GM19468 (cell line): ENCODE measurements around the gene ALLC.
"Not testable (repeated sequence)": the region's sequence is repeated elsewhere in the genome, so short reads cannot be mapped to it uniquely, and the experiment has no call there.

Source experiments
- ATAC-seq: cut with Tn5 transposase; IDR thresholded peaks from one replicate; pipeline ENCODE4 v1.9.1; 2021; ENCODE audit warnings: mild to moderate bottlenecking, moderate library complexity, moderate number of reproducible peaks; ENCODE audit not compliant: unreplicated experiment; ENCODE audit errors: extremely low read depth

Gene ALLC

GRCh38 chr2:3625186-3625585, 32.8 kb upstream of the ALLC start:
- no peak for ATAC-seq

GRCh38 chr2:3626118-3626811, 31.7 kb upstream of the ALLC start:
- ATAC-seq, result no peak

GRCh38 chr2:3626812-3627499, 31.0 kb upstream of the ALLC start:
- ATAC-seq, result no peak

DNA sequence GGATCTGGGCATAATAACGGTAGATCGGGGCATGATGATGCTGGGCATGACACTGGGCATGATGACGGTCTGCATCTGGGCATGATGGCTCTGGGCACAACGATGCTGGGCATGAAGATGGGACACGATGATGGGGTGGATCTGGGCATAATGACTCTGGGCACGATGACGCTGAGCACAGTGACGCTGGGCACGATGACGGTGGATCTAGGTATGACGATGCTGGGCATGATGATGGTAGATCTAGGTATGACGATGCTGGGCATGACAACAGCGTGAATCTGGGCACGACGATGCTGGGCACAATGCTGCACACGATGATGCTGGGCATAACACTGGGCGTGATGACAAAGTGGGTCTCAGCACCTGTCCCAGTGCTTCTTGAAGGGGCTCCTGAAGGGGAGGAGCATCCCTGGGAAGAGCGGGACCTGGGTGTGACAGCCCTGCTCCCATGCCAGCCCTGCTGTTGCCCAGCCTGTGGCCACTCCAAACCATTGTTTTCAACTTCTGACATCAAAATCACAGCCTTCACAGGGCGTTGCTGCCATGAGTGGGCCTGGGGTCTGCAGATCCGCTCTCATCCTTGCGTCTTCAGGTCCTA, 30.4 kb upstream of the ALLC start:
- ATAC-seq, result no peak

- no peak for ATAC-seq
Observed at GRCh38 chr2:3628241-3628679, 29.7 kb upstream of the ALLC start.

DNA sequence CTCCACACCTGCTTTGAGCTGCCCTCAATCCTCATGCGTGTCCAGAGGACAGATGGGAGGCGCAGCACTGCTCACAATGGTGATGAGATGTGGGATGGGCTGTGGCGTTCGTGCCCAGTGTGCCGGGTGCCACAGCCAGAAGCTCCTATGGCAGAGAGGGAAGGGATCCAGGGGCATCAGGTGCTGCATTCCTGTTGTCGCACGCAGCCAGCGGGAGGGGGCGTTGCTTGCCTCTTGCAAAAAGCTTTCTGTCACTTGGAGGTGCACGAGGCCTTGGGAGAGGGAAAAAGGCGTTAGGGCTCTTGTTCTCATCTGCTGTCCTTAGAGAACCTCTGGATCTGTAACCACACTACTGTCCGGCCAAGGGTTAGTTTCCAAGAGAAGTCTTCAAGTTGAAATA, 29.2 kb upstream of the ALLC start:
- ATAC-seq, result no peak

DNA sequence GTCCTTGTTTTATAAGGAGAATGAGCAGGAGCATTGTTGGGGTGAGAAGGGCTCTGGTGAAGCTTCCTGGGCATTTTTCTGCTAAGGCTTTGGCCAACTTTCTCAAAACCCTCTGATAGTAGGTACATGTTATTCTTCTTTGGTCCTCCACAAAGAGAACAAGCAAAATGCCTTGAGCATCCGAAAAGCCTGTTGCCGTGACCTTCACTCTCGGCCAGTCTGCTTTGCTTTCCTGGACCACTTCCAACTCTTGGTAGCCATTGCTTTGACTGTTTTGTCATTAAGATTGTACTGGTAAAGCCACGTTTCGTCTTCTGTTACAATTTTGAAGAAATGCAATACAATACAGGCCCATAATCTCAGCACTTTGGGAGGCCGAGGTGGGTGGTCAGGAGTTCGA, 27.4 kb upstream of the ALLC start:
- no peak for ATAC-seq

- ATAC-seq, result no peak
Observed at GRCh38 chr2:3631161-3631850, 26.7 kb upstream of the ALLC start.

DNA sequence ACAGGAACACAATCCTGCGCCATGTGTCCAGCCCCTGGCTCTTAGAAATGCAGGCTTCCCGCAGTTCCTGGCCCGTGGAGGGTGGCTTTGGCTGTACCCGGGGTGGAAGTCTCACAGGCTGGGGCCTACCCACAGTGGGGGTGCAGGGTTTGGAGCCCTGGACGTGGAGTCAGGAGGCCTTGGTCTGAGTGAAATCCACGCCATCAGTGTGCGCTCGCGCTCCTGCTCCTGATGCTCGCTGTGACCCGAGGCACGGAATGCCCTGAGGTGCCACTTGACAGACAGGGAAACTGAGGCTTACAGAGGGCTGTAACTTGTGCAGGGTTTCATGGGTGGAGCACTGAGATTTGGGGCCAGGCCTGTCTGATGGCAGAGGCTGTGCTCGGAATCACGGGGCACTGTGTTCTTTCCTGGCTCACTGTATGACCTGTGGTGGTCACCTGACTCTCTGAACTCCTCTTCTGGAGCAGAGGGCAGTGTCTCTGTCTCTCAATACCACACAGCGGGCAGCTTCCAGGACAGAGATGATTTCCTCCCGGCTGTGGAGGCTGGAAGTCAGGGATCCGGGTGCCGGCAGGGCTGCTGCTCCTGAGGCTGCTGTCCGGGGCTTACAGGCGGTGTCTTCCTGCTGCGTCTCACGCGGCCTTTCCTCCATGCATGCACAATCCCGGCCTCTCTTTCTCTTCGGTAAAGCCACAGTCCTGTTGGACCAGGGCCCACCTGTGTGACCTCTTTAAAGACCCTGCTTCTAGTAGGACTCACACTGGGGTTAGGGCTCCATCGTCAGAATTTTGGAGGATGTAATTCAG, 25.9 kb upstream of the ALLC start:
- ATAC-seq, result no peak

- no peak for ATAC-seq
Observed at GRCh38 chr2:3633089-3633981, 24.7 kb upstream of the ALLC start.

GRCh38 chr2:3633982-3634595, 23.9 kb upstream of the ALLC start:
- ATAC-seq, result no peak

- no peak for ATAC-seq
Observed at GRCh38 chr2:3634596-3635121, 23.3 kb upstream of the ALLC start.

GRCh38 chr2:3635171-3635974, 22.6 kb upstream of the ALLC start:
- no peak for ATAC-seq

- not testable (repeated sequence) for ATAC-seq
Observed at GRCh38 chr2:3635975-3636327, 22.0 kb upstream of the ALLC start.

DNA sequence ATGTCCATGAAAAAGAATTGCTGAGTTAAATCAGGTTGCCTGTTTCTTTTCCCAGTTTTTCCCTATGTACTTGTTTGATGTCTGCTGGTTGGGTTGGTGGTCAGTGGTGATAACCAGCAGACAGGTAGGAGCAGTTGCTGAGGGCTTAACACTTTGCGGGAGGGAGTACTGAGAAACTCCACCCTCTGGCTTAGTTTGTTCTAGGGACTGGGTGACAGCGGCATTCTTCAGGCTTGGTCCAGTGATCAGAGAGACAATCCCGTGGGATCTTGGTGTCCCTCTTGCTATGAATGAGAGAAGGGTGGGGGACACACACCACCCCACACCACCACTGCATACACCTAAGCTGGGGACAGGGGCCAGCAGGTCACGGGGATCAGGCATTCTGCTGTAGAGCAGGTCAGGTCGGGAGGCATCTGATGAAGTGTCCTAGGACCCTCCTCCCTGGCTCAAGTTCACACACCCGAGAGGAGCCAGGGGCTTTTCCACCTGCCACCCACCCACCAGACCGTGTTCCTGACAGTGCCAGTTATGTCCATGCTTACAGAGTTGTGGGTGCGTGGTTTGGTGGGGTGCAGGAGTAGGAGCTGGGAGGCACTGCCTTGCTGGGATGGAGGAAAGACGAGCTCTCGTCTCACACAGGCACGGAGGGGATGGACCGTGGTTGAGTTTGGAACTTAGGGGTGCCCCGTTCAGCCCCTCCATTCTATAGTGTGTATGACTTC, 21.3 kb upstream of the ALLC start:
- no peak for ATAC-seq

DNA sequence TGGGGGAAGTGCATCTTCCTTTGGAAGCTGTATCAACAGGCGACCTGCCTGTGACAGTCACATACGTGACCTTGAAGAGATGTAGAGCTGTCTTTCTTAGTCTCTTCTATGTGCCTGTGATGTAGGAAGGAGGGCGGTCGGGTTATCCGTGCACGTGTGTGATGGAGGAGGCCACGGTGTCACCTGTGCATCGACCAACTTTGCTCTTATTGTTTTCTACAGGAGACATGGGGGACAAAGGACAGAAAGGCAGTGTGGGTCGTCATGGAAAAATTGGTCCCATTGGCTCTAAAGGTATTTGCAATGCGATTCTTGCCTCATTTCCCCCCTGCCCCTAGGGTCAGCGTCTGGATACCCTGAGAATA, 20.7 kb upstream of the ALLC start:
- no peak for ATAC-seq
